Mucosa of gallbladder (tissue), 1 donor: ENCODE data around the gene DNM3. TPM values are rescaled to one million over a fixed set of nuclear protein-coding genes. Genes with fewer than 3 reads are reported as not detected.

Source experiments
- DNase-seq: peaks from one replicate; pipeline ENCODE4 v3.0.0-alpha.2; 2020; ENCODE audit warnings: low spot score
- total RNA-seq: library from RNA; stranded (reverse); gene quantifications from one replicate; pipeline ENCODE4 v1.2.1, GENCODE V29; 2021
- donor health status: DM: no; HTN: no; CAD: no.

The DNM3 gene
- total RNA-seq, 1 donor from 2014 or later = 2.8 TPM

- no peak for DNase-seq
These were observed 78.9 kb downstream of the DNM3 start for GRCh38 chr1:171919891-171920887.

GRCh38 chr1:171922999-171923398 lies 81.7 kb downstream of the DNM3 start:
- no peak for DNase-seq

- no peak for DNase-seq
These were observed 87.8 kb downstream of the DNM3 start for GRCh38 chr1:171929121-171929520.

GRCh38 chr1:171931752-171932151 lies 90.5 kb downstream of the DNM3 start:
- no peak for DNase-seq

- no peak for DNase-seq
These were observed 93.4 kb downstream of the DNM3 start for GRCh38 chr1:171934664-171935063.

- DNase-seq = no peak
These were observed 93.8 kb downstream of the DNM3 start for GRCh38 chr1:171935086-171935485.

GRCh38 chr1:171935664-171936063 lies 94.4 kb downstream of the DNM3 start:
- no peak for DNase-seq

GRCh38 chr1:171937938-171938337 lies 96.6 kb downstream of the DNM3 start:
- DNase-seq = no peak

GRCh38 chr1:171939740-171940139 lies 98.4 kb downstream of the DNM3 start:
- no peak for DNase-seq

- no peak for DNase-seq
These were observed 99.1 kb downstream of the DNM3 start for GRCh38 chr1:171940368-171940767.

GRCh38 chr1:171941920-171942319 lies 100.6 kb downstream of the DNM3 start:
- no peak for DNase-seq

GRCh38 chr1:171943973-171944561 lies 102.8 kb downstream of the DNM3 start:
- no peak for DNase-seq

GRCh38 chr1:171948511-171948910 lies 107.2 kb downstream of the DNM3 start:
- DNase-seq = no peak

GRCh38 chr1:171949316-171949715 lies 108.0 kb downstream of the DNM3 start:
- DNase-seq = no peak

- no peak for DNase-seq
These were observed 112.5 kb downstream of the DNM3 start for GRCh38 chr1:171953835-171954234.

- DNase-seq = no peak
These were observed 113.1 kb downstream of the DNM3 start for GRCh38 chr1:171954361-171954760.

- DNase-seq = no peak
These were observed 120.6 kb downstream of the DNM3 start for GRCh38 chr1:171961861-171962260.

GRCh38 chr1:171963762-171964161 lies 122.5 kb downstream of the DNM3 start:
- DNase-seq = no peak

GRCh38 chr1:171965777-171966176 lies 124.5 kb downstream of the DNM3 start:
- DNase-seq = no peak

GRCh38 chr1:171966426-171967220 lies 125.3 kb downstream of the DNM3 start:
- no peak for DNase-seq

- DNase-seq = no peak
These were observed 127.9 kb downstream of the DNM3 start for GRCh38 chr1:171969226-171969625.

- no peak for DNase-seq
These were observed 128.5 kb downstream of the DNM3 start for GRCh38 chr1:171969813-171970212.
